HG03025 (cell line): ENCODE results near the gene ST6GALNAC1.

Experiments used
- ATAC-seq: cut with Tn5 transposase; IDR thresholded peaks from one replicate; pipeline ENCODE4 v1.9.1; 2021; ENCODE audit warnings: mild to moderate bottlenecking, moderate library complexity; ENCODE audit not compliant: unreplicated experiment, low FRiP score

The ST6GALNAC1 gene

DNA sequence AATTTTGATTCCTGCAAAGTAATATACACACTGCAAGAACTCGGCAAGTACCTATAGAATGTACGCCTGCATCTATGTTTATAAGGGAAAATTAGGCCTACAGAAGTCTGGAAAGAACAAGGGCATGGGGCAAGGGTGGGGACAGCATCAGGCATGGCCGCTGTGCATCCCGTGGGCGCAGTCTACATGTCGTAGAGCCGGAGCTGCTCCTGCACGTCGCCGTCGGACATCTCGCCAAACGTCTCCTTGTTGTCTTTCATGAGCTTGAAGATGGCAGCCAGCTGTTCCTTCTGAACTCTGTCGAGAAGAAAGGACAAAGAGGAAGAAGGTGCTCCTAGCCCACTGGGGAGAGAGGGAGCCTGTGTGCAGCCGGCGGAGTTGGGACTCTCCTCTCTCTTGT lies 33.8 kb upstream of the ST6GALNAC1 start:
- no peak for ATAC-seq

DNA sequence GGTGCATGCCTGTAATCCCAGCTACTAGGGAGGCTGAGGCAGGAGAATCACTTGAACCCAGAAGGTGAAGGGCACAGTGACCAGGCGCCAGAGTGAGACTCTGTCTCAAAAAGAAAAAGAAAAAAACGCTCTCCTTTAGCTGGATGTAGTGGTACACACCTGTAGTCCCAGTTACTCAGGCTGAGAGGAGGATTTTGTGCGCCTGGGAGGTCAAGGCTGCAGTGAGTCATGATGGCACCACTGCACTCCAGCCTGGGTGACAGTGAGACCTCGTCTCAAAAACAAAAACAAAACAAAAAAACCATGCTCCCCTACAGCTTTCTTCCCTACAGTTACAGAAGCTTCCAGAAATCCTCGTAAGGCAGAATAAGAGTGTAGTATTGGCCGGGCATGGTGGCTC lies 33.1 kb upstream of the ST6GALNAC1 start:
- no peak for ATAC-seq

DNA sequence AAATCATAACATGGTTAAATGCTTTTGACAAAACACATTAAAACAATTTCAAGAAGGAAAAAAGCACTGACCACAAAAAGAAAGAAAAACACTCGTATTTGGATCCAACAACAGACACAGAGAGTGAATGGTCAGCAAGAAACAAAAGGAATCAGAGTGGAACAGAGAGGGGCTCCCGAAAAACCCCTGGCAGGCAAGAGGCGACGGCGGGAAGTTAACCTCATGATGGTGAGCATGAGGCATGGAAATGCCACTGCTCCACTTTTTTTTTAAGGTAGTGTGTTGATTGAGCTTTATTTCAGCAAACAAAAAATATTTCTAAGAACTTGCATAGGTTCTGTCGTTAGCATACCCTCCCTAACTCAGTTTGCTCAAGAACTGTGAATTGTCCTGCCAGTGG lies 32.1 kb upstream of the ST6GALNAC1 start:
- ATAC-seq = no peak

DNA sequence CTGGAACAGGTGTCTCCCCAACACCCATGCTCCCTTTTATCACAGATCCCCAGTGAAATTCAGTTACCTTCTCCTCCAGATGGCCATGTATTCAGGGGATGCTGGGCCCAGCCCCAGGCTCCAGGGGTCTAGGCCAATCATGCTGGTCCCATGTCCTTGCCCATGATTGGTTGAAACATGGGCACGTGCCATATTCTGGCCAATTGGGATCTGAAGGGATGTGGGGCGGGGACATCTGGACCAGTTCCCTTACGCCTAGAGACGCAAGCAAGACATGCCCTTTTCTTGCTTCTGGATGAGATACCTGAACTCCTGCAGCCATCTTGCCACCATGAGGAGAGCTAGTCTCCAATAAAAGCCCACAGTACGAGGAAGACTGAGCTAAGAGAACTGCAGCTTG lies 31.0 kb upstream of the ST6GALNAC1 start:
- ATAC-seq = no peak

DNA sequence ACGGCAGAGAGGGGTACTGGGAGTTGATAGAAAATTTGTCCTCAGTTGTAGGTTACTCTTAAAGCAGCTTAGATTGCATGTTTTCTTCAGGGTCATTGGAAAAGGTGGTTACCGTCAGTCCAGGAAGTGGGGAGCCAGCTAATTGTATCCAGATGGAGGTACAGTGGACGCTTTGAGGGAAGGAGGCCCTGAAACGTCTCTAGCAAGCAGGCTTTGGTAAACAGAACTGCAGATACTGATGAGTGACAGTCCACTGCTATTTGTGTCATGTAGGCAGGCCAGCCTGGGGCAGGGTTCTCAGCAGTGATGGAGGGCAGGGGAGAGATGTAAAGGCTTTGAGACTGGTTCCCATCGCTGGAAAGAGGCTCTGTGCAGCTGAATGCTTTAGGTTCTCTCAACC lies 30.2 kb upstream of the ST6GALNAC1 start:
- ATAC-seq = no peak

DNA sequence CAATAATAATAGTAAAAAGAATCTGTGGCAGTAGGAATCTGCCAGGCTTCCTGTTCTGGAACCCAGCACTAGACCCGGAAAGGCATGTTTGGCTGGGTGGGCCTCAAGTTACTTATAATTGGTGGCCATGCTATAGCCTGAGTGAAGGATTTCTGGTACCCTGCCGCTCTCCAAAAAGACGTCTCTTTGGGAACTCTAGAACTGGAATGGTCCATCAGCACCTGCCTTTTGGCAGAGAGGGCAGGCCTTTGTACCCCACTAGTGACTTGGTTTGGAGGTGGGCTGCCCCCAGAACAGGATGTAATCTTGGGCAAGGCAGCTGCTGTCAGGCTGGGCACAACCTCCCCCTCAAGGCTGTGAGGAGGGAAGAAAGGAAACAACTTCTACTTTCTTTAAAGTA lies 29.3 kb upstream of the ST6GALNAC1 start:
- ATAC-seq = no peak

DNA sequence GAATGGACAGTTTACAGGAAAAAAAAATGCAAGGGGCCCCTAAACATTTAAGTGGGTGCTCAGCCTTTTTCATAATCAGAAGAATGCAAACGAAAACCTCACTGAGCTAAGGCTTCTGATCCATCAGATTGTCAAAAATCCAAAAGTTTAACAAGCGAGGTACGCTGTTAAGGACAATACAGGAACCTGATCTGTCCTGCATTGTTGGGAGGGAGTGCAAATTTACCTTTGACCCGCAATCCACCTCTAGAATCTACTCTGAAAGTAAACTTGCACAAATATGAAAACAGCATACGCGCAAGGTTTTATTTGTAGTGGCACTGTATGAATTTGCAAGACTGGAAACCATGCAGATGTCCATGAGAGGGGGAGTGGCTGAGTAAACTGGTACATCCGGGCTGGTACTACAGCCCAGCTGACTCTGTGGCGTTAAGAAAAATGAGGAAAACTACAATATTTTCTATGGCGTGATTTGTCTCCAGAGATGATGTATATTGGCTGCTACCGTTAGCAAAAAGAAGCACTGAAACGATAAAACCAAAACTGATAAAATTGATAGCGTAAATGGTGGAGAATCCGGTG lies 28.8 kb upstream of the ST6GALNAC1 start:
- no peak for ATAC-seq

DNA sequence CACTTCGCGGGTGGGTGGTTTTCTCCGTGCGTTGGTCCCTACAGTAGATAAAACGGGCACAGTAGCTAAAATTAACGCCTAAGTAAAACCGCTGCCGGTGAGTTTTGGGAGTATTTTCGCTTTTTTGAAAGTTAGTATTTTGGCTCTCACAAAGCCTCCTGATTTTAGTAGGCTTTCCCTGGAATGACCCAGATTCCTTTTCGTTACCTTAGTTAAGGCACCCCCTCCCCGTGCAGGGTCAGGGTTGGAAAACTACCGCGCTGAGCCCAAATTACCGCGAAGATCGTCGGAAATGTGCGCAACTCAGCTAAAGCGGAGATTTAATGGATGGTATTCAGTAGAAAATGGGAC lies 28.3 kb upstream of the ST6GALNAC1 start:
- ATAC-seq = no peak

DNA sequence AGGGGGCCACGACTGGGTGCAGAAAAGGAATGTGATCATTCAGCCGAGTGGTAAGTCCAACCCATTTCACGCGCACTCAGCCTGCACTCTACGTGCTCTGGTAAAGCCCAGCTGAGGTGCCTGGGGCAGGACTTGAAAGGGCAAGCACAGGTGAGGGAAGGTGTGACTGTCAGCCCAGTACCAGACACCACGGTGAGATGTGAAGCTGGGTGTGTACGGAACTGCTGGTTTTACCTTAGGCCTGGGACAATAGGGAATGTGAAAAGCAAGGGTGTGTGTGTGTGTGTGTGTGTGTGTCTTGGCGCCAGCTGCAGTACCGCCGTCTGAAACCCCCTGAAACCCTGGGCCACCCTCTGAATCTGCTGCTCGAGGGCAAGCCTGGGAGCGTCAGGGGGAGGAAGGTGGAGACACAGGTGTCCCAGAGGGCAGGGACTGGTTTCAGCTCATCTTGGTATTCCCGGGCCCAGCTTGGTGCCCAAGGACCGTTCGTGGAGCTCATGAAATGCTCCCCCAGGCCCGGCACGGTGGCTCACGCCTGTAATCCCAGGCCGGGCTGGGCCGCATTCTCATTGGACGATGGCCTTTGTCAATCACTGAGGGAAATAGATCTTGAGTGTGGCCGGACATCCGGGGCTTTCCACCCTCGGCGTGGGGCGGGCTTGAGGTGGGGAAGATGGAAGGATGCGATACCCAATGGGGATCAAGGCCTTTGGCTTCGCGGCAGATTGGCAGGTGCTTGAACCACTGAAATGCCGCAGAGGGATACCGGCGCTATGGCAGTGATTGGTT lies 27.8 kb upstream of the ST6GALNAC1 start:
- ATAC-seq = peak; percentile 95

DNA sequence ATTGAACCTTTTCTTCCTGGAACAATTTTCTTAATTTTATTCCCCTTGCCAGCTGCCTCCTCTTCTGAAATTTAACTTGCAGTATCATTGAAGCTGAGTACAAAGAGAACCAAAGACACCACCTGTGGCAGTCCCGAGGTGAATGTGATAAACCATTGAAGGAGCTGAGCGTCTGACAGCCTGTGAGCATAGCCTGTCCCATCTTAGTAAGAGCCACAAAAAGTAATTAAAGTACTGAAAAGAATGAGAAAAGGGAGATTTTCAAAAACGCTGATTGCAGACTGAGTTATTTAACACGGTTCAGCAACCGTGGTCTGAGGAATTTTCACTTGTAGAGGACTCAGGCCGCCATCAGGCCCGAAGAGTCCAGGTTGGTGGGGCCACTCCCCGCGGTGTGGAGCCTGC lies 27.2 kb upstream of the ST6GALNAC1 start:
- ATAC-seq = no peak

DNA sequence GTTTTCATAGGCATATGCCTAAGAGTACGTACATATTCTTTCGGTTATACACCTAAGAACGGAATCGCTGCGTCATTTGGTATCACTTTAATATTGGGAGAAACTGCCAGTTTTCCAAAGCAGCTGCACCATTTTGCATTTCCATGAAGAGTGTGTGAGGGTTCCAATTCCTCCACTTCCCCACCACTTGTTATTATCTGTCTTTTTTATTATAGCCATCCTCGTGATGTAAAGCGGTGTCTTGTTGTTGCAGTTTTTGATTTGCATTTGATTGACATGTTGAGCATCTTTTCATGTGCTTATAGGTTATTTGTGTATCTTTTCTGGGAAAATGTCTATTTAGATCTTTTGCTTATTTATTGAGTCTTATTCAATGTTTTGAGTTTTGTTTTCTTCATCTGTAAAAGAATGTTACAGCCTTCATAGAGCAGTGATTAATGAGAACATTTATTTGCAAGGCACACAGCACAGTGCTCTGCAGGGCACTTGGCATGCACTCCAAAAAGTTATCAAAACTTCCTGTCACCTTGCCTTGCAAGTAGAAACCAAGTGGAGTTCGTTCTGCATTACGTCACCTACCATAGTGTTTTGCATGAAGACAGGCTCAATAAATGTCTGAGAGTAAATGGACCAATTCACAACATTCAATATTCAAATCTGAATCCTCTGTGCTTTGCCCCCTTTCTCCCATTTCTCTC lies 26.6 kb upstream of the ST6GALNAC1 start:
- no peak for ATAC-seq

DNA sequence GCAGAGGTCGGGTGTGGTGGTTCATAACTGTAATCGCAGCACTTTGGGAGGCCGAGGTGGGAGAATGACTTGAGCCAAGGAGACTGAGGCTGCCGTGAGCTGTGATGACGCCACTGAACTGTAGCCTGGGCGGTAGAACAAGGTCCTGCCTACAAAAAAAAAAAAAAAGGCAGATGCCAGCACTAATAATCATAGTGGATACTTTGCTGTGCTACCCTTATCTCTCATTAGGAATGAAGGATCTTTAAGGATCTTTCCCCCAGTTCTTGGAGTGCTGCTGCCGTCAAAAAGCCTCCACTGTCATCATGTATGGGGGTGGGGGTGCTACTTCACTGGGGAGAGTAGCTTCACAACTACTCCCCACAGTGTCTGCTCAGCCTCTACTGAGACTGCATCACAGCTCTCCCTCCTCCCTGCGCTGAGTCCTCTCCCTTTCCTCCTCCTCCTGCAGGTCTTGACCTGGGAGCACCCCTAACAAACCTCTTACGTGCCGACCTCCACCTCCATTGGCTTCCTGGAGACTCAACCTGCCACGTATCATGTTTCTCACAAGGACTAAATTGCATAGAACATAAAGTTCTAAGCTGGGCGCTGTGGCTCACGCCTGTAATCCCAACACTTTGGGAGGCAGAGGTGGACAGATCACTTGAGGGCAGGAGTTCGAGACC lies 24.4 kb upstream of the ST6GALNAC1 start:
- no peak for ATAC-seq

DNA sequence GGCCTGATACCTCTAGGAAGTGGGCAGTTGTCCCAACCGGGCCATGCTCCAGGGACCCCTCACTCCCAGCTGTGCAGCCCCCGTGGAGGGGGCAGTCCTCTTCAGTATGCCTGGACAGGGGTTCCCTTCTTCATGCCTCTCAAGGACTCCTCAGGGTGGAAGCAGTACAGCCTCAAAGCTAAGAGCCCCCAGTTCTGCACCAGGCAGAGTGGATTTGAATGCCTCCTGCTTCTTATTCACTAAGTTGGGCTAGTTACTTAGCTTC lies 23.9 kb upstream of the ST6GALNAC1 start:
- ATAC-seq = no peak

DNA sequence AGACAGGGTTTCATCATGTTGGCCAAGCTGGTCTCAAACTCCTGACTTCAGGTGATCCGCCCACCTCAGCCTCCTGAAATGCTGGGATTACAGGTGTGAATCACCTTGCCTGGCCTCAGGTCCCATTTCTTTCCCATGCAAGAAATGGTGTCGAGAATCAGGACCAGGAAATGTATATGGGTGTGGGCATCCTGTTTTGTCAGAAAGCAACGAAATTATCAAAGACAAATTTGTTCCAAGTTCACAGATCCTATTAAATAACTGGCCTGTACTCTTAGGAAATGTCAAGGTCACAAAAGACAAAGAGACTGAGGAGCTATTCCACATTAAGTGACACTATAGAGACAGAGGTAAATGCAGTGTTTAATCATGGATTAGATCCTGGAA lies 17.1 kb upstream of the ST6GALNAC1 start:
- no peak for ATAC-seq

DNA sequence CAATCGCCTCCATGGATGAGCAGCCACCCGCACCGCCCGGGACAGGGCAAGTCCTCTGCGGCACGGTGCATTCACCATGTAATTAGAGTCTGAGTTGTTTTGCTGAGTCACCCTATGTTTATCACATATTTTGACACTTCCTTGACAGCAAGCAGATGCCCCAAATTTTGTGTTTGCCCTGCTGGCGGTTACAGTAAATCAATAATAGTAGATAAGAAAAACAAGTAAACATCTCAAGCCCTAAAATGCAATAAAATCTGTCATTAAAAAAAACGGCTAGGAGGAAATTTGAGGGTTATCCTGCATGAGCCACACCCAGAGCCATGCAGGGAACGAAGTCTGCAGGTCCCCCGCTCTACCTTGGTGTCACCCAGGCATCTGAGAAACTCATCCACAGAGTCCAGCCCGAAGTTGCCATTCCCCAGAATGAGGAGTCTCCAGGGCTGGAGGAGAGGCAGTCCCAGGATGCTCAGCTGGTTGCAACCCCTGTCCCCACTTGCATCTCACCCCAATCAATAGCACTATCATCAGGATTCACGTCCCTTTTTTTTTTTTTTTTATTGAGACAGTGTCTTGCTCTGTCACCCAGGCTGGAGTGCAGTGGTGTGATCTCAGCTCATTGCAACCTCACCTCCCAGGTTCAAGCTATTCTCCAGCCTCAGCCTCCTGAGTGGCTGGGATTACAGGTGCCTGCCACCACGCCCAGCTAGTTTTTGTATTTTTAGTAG lies 16.5 kb upstream of the ST6GALNAC1 start:
- ATAC-seq = no peak

DNA sequence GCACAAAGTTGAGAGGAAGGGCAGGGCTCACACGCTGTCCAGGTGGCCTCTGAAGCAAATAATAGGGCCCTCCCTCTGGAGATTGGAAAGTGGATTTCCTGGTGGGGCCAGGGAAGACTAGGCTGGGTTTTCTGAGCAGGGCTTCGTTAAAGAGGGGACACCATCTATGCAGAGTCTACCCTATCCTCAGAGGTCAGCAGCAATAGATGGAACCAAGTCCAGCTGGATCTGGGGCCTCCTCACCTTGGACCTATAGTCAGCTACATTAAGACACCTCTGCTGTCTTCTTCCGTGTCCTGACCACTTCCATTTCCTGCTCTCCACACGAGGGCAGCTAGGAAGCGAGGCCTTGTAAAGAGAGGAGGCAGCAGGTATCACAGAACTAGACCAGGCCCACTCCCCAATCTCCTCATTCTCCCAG lies 14.7 kb upstream of the ST6GALNAC1 start:
- ATAC-seq = no peak

DNA sequence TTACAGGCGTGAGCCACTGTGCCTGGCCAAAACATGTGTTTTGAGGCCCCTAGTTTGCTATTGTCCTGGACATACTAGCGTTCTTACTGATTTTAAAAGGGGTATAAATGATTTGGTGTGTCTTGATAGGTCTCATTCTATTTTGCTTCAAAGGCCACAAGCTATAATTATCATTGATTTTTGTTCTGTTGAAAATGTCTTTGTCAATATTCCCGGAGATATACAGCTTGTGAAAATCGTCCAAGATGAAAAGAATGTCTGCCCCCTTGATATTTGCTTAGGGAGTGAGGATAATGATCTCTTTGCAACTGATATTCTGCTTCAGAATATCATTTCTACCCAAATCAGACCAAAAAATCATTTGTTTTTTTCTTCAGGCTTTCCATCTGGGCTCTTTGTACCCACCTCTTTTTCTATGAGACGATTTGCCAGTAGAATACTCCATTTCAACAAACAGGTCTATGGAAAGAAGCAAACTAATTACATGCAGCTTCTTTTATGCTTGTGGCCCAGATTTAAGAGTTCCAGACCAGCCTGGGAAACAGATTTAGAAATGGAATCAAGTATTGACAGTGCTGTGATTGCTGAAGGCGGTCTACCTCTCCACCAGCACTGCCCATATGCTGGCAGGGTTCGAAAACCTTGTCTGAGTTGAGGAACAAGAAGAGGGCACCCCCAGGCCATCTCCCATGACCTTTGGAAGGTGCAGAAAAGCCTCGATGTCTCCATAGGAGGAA lies 14.1 kb upstream of the ST6GALNAC1 start:
- ATAC-seq = no peak

DNA sequence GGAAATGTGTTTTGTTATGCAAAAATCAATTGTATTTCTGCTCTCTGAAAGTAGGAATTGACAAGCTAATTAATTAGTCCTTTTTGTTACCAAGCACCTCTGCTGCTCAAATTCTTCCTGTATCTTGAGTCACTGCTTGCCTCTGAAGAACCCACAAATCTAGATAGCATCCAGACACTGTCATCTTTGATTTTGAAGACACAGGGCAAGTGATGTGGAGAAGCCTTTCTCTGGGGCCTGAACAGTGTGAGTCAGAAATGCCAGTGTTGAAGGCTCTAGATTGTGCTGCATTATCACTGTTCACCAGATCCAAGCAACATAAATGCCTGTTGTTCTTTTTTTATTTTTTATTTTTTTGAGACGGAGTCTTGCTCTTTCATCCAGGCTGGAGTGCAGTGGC lies 10.9 kb upstream of the ST6GALNAC1 start:
- ATAC-seq = no peak

DNA sequence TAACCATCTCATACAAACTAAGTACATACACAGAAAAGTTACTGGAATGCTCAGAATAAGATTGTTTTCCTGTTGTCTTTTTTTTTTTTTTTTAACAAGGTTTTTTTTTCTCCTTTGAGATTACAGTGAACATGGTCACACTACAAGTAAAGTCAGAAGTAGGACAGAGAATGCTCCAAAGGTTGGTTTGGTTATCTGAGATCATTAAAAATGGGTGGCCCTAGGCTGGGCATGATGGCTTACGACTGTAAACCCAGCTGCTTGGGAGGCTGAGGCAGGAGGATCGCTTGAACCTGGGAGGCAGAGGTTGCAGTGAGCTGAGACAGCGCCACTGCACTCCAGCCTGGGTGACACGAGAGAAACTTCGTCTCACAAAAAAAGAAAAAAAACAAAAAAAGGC lies 6.9 kb upstream of the ST6GALNAC1 start:
- ATAC-seq = no peak

DNA sequence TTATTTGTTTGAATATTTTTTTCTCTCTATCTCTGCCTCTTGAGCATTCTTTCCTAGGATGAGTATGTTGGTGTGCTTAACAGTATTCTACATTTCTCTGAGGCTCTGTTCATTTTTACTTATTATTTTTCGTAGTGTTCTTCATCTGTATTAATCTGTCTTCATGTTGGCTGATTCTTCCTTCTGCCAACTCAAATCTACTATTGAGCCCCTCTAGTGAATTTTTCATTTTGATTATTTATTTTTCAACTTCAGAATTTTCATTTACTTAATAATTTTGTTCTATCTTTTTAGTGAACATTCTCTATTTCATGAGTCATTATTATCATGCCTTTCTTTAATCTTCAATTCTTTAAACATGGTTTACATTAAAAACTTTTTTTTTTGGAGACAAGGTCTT lies 3.2 kb upstream of the ST6GALNAC1 start:
- no peak for ATAC-seq
